Muscle of leg (tissue), 11 donors: ENCODE measurements around the gene POLR2J. TPM values are rescaled to one million over a fixed set of nuclear protein-coding genes. Genes with fewer than 3 reads are reported as not detected.
"Not testable (repeated sequence)": the region's sequence is repeated elsewhere in the genome, so short reads cannot be mapped to it uniquely, and the experiment has no call there.

ENCODE experiments used
- DNase-seq: peaks from one replicate; pipeline ENCODE4 v3.0.0; 2013
- H3K27ac ChIP-seq: one replicate; pipeline ENCODE4 v1.5.1; 2013; ENCODE audit warnings: mild to moderate bottlenecking, low read length, control low read depth
- H3K27me3 ChIP-seq: one replicate; pipeline ENCODE4 v1.6.1; 2013; ENCODE audit warnings: low read length; ENCODE audit not compliant: control insufficient read depth, insufficient read depth
- H3K36me3 ChIP-seq: one replicate; pipeline ENCODE4 v1.6.1; 2013; ENCODE audit warnings: low read length; ENCODE audit not compliant: control insufficient read depth, insufficient read depth
- H3K4me1 ChIP-seq: one replicate; pipeline ENCODE4 v1.6.1; 2013; ENCODE audit warnings: low read length; ENCODE audit not compliant: control insufficient read depth, insufficient read depth
- H3K4me3 ChIP-seq: one replicate; pipeline ENCODE4 v1.5.1; 2013; ENCODE audit warnings: low read length, control low read depth
- H3K9me3 ChIP-seq: replicated peaks from 2 replicates; pipeline ENCODE4 v1.6.1; 2013; ENCODE audit warnings: low read depth, low read length; ENCODE audit not compliant: control insufficient read depth
- WGBS: methylation state at CpG from one replicate; pipeline ENCODE4 v1.1.5; 2013; ENCODE audit warnings: missing lambda C conversion rate; ENCODE audit not compliant: insufficient coverage; 5-methylcytosine and 5-hydroxymethylcytosine counted together
- polyA plus RNA-seq, 8 donors: library from polyadenylated mRNA; unstranded; fragments of 120-200 nt; gene quantifications; one replicate each; pipeline versions ENCODE4 v1.2.1 to v1.2.3, GENCODE V29; 2013; ENCODE audit warnings: inconsistent platforms in 1 of 8, low replicate concordance in 1 of 8; ENCODE audit not compliant: insufficient read length in 8 of 8, insufficient read depth in 1 of 8
- total RNA-seq: library from RNA; stranded (reverse); fragments of 120-200 nt; gene quantifications from one replicate; pipeline ENCODE4 v1.2.4, GENCODE V29; 2013

Gene POLR2J
- total and polyA plus RNA-seq, 9 donors, result 29.8 to 45.7 (median 34.9) TPM

DNA sequence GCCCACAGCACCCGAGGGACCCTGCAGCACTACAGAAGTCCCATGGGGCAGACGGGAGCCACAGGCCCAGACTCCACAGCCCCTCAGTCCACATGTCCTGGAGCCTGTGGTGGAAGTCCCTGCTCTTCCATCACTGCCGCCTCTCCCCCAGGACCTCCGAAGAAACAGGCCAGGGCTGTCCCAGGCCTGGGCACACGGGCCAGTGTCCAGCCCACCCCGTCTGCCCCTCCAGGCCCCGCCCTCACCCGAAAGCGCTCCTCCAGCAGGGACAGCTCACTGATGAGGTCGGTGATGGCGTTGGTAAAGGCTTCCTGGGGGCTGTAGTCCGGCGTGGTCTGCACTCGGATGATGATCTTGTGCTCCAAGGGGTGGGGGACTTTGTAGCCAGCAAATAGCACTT is 4.6 kb downstream of the POLR2J start:
- peaks cover 32% of the 10 kb centered on the region for H3K36me3 ChIP-seq
- H3K27ac ChIP-seq, H3K4me3 ChIP-seq, H3K27me3 ChIP-seq, H3K4me1 ChIP-seq, DNase-seq, H3K9me3 ChIP-seq: not testable (repeated sequence)
- no CpG with 5 or more reads among the region's 14 CpGs for WGBS

DNA sequence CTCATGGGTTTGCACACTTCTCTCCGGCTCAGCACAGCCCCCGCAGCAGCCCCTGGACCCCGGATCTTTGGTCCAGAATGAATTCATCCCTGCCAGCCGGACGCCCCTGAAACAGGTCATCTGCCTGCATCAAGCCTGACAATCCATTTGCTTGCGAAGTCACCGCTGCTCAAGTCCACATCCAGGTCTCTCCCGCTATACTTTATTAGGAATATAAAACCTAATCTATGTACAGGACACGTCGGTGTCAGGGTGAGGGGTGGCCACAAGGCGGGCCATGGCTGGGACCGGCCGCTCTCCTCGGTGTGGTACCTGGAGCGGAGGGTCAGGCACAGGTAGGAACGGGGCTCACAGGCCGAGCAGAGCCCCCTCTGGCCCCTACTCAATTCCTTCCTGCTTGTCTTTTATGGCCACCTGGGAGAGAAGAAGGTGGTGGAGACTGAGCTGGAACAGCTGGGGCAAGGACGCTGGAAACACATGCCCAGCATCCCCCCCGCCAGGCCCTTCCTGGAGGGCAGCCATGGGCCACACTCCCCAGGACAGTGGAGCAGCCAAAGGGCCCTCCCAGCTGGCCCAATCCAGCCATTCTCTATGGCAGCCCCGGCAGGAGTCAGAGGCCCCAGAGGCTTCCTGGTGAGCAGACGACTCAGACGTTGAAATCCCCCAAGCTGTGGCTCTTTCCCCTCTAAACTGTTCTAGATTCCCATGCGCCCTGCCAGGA is 5.3 kb downstream of the POLR2J start:
- DNase-seq, result no peak
- Histone ChIP-seq H3K27me3 (no peaks in the 10 kb centered on the region), H3K27ac (no peak overlapping the region), H3K36me3 (peaks cover 38% of the 10 kb centered on the region), H3K4me1 (peaks cover 7% of the 10 kb centered on the region), H3K9me3 (no peaks in the 10 kb centered on the region), H3K4me3 (no peak overlapping the region)
- 82% methylated on average over 16 of the region's 23 CpGs for WGBS

DNA sequence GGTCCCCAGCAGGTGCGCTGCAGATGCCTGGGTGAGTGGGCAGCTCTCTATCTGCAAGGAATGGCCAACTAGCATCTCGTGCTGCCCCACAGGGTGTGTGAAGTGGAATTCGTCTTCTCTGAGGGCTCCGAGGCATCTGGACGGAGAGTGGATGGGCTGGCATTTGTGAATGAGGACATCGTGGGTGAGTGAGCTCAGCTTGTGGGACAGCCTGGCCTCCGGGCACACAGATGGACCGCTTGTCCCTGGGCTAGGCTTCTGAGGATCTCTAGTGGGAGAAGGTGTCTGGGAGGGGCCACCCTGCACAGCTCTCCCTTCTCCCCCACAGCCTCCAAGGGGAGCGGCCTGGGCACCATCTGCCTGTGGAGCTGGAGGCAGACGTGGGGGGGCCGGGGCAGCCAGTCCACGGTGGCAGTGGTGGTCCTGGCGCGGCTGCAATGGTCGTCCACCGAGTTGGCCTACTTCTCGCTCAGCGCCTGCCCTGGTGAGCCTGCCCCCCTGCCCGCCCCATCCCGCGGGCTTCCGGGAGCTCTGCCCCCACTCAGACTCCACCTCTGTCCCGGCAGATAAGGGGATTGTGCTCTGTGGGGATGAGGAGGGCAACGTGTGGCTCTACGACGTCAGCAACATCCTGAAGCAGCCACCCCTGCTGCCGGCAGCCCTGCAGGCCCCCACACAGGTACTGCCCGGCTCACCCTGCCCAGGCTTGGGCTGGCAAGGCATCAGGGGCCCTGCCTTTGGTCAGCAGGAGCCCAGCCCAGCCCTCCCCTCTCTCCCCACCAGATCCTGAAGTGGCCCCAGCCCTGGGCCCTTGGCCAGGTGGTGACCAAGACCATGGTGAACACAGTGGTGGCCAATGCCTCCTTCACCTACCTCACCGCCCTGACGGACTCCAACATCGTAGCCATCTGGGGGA is 6.3 kb downstream of the POLR2J start:
- Histone ChIP-seq H3K27me3 (no peaks in the 10 kb centered on the region), H3K4me3 (no peak overlapping the region), H3K9me3 (no peaks in the 10 kb centered on the region), H3K27ac (no peak overlapping the region), H3K36me3 (peaks cover 46% of the 10 kb centered on the region), H3K4me1 (peaks cover 5% of the 10 kb centered on the region)
- 81% methylated on average over 19 of the region's 31 CpGs for WGBS
- no peak for DNase-seq

DNA sequence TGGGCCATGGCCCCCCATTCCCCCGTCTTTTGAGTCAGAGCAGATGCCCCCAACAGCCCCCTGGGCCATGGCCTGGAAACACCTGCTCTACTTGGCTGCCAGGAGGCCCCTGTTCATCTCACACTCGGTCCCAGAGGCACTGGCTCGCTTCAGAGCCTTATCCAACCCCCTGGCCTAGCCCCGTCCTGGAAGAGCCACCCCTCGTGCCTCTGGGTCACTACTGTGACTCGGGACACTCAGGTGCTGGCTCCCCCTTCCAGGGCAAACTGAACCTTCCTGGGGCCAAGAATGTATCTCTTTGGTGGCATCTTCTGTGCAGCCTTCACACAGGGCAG is 7.0 kb downstream of the POLR2J start:
- Histone ChIP-seq H3K4me3 (no peak overlapping the region), H3K9me3 (no peaks in the 10 kb centered on the region), H3K27me3 (no peaks in the 10 kb centered on the region), H3K4me1 (peaks cover 5% of the 10 kb centered on the region), H3K27ac (no peak overlapping the region), H3K36me3 (peaks cover 46% of the 10 kb centered on the region)
- DNase-seq, result no peak
- WGBS, result 57% methylated on average over 5 of the region's 6 CpGs

DNA sequence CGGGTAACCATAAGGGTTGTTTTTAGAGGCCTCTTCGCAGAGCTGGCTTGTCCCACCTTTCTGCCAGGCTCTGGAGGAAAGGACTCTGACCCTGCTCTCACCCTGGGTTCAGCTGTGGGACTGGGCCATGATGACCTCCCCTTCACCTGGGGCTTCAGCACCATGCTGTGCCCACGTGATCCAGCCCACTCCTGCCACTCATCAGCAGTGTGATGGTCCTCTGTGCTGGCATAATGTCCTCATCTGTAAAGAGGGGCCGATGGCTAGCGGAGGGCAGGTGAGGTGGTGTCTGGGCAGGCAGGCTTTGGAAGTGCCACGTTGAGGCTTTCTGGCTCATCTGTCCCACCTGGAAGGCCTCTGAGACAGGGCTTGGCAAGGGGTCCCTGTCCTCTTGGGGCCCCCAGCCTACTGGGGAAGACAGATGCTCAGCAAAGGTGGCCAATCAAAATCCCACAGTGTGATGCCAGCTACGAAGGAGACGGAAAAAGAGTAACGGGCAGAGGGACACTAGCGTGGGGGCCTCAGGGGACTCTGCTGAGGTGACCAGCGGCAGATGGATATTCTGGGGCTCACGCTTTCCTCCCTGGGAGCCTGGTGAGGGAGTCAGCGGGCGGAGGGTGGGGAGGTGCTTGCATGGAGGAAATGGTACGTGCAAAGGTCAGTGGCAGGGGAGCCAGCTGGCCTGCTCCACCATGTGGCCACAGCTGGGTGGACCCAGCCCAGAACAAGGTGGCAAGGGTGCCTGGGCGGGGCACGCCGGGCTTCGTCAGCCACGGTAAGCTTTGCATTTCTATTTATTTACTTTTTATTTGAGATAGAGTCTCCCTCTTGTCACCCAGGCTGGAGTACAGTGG is 8.5 kb downstream of the POLR2J start:
- WGBS, result 88% methylated on average over 13 of the region's 20 CpGs
- no peak overlapping the region for H3K27ac ChIP-seq
- no peaks in the 10 kb centered on the region for H3K9me3 ChIP-seq
- no peaks in the 10 kb centered on the region for H3K27me3 ChIP-seq
- peaks cover 14% of the 10 kb centered on the region for H3K4me1 ChIP-seq
- H3K4me3 ChIP-seq, result no peak overlapping the region
- no peak for DNase-seq
- H3K36me3 ChIP-seq, result peaks cover 46% of the 10 kb centered on the region

DNA sequence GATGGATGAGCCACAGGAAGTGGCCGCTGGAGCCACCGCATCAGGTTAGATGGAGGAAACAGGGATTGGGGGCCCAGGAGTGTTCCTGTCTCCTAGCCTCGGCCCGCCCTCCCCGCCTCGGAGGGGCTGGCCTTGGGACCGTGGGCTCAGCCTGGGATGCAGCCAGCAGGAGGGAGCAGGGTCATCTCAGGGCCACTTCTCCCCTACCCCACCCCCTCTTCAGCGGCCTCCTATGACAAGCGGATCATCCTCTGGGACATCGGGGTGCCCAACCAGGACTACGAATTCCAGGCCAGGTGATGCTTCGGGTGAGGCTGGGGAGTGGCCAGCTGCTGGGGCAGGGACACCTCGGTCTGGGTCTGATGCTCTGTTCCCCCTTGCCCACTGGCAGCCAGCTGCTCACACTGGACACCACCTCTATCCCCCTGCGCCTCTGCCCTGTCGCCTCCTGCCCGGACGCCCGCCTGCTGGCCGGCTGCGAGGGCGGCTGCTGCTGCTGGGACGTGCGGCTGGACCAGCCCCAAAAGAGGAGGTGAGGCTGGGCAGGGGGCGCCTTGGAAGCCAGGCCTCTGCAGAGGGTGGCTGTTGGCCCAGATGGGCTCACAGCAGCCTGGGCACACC is 9.3 kb downstream of the POLR2J start:
- peaks cover 14% of the 10 kb centered on the region for H3K4me1 ChIP-seq
- H3K27me3 ChIP-seq, result no peaks in the 10 kb centered on the region
- H3K36me3 ChIP-seq, result peaks cover 46% of the 10 kb centered on the region
- no peak overlapping the region for H3K4me3 ChIP-seq
- WGBS, result 85% methylated on average over 17 of the region's 24 CpGs
- H3K27ac ChIP-seq, result no peak overlapping the region
- no peaks in the 10 kb centered on the region for H3K9me3 ChIP-seq
- DNase-seq, result no peak

DNA sequence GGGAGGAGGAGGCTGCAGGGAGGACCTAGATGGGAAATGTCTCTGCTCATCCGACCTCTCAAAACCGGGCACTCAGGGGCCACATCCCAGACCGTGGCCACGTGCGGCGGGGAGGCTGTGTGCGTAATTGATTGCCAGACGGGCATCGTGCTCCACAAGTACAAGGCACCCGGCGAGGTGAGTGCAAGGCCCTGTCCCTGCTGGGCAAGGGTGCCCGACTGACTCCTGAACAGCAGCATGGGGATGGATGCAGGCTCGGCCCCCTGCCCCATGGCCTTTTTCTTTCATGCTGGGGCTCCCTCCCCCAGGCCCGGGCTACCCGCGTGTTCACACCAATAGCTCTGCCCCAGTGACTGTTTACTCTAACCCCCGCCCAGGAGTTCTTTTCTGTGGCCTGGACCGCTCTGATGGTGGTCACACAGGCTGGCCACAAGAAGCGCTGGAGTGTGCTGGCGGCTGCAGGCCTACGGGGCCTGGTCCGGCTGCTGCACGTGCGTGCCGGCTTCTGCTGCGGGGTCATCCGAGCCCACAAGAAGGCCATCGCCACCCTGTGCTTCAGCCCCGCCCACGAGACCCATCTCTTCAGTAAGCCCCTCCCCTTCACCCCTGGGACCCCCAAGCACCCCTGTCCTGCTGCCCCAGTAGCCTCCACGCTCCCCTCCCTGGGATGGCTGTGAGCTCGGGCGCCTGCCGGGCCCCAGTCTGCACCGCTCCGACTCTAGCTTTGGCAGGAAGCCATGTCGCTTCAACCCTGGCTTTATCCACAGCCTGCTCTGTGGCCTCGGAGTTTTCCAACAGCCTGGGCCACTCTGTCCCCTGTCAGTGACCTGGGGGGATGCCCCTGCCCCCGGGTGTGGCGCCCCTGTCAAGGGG is 10.0 kb downstream of the POLR2J start:
- DNase-seq, result peak; percentile 22

DNA sequence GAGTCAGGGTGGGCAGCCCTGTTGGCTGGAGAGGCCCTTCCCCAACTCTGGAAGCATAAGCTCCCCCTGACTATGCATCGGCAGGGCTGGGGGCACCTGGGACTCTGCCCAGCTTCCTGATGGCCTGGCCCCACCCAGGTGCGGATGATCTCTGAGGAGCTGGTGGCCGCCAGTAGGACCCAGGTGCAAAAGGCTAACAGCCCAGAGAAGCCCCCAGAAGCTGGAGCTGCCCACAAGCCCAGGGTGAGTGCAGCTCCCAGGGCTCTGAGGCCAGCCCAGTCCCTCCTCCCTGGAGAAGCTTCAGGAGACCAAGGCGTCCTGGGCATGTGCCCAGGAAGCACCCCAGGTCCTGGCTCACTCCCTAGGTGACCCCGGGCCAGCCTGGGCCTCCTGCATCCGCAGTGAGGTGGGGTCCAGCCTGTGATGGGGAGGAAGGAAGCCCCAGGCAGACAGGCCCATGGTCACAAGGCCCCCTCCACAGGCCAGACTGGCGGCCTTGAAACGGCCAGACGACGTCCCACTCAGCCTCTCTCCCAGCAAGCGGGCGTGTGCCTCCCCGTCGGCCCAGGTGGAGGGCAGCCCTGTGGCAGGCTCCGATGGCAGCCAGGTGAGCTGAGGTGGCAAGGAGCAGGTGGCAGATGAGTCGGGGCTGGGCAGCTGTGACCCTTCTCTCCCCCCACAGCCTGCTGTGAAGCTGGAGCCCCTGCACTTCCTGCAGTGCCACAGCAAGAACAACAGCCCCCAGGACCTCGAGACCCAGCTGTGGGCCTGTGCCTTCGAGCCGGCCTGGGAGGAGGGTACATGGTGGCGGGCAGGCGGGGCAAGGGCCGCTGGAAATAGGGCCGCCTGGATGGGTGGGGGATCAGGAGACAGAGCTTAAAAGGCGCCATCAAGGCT is 10.9 kb downstream of the POLR2J start:
- peaks cover 36% of the 10 kb centered on the region for H3K36me3 ChIP-seq
- H3K9me3 ChIP-seq, result no peaks in the 10 kb centered on the region
- DNase-seq, result no peak
- H3K4me1 ChIP-seq, result peaks cover 19% of the 10 kb centered on the region
- no peak overlapping the region for H3K27ac ChIP-seq
- no peaks in the 10 kb centered on the region for H3K27me3 ChIP-seq
- no peak overlapping the region for H3K4me3 ChIP-seq
- WGBS, result 90% methylated on average over 23 of the region's 24 CpGs

More for the DNA sequence above, 10.0 kb downstream of the POLR2J start:
- Histone ChIP-seq H3K36me3 (peaks cover 45% of the 10 kb centered on the region), H3K27me3 (no peaks in the 10 kb centered on the region), H3K9me3 (no peaks in the 10 kb centered on the region), H3K4me1 (peaks cover 18% of the 10 kb centered on the region), H3K4me3 (no peak overlapping the region), H3K27ac (no peak overlapping the region)
- WGBS, result 90% methylated on average over 31 of the region's 40 CpGs
